Astrocyte of the hippocampus (primary cell): ENCODE results near the gene GGTA1.
"Not testable (repeated sequence)": the region's sequence is repeated elsewhere in the genome, so short reads cannot be mapped to it uniquely, and the experiment has no call there.

Source experiments
- DNase-seq: peaks from one replicate; pipeline ENCODE4 v3.0.0; 2011; ENCODE audit warnings: low read depth, low spot score

GGTA1 gene

GRCh38 chr9:121499427-121500164 lies at the start of gene GGTA1:
Gene GGTA1 (minus strand): TSS chr9:121499844. CDS start chr9:121467922, 31,922 bp downstream.
- peak; percentile 78 for DNase-seq

DNA sequence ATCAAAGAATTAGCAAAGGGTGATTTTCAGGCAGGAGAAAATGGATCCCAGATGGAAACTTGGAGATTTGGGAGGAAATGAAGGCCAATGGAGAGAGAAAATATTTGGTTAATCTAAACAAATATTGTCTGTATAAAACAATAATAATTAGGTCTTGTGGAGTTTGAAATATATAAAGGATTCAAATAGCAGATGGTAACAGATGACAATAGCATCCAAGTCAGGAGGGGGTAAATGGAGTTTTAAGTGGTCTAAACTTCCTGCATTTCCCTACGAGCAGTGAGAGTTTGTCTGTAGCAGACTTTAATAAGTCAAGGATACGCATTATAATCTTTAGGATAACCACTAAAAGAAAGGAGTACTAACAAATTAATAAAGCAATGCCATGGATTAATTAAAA lies 49.0 kb upstream of the GGTA1 start:
- DNase-seq = no peak

DNA sequence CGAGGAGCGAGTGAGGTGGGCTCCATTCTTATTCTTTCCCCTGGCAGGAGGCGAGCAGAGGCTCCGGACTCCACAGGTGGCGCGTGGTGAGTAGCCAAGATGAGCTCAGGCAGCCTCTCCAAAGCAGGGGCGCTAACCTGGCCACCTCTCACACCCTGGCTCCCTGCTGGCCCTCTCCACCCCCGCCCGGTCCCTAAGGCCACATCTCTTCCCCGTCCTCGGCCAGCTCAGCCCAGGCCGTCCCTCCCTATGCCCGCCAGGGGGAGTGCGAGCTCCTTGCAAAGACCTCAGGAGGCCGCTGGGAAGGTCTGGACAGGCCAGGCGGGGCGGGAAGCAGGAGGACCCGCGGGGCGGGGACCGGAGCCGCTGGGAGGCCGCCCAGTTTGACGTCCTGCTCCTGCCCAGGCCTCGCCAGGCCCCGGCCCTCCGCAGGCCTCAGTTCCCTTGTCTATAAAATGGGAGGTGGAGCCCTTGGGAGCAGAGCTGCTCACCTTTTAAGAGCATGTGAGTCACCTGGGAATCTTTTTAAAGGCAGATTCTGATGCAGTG lies 46.3 kb upstream of the GGTA1 start:
- DNase-seq = peak; percentile 97

- DNase-seq = no peak
These were observed 45.7 kb upstream of the GGTA1 start for GRCh38 chr9:121545150-121545874.

- DNase-seq = no peak
These were observed 42.4 kb upstream of the GGTA1 start for GRCh38 chr9:121542025-121542424.

DNA sequence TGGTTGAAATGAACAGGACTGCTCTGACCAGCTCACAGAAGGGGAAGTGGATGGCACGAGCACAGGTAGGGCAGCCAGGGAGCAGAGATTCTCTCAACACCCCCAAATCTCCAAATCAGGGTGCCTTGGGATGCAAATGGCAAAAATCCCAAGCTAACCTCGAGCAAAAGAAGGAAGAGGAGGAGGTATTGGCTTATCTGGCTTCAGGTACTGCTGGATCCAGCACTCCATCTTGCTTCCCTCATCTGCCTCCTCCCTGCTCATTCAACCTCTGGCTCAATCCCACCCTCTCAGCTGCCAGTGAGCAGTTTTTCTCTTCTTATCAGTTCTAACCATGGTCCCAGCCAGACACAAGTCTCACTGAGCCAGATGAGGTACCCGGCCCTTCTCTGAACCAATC lies 41.6 kb upstream of the GGTA1 start:
- DNase-seq = no peak

- no peak for DNase-seq
These were observed 38.6 kb upstream of the GGTA1 start for GRCh38 chr9:121538221-121538620.

DNA sequence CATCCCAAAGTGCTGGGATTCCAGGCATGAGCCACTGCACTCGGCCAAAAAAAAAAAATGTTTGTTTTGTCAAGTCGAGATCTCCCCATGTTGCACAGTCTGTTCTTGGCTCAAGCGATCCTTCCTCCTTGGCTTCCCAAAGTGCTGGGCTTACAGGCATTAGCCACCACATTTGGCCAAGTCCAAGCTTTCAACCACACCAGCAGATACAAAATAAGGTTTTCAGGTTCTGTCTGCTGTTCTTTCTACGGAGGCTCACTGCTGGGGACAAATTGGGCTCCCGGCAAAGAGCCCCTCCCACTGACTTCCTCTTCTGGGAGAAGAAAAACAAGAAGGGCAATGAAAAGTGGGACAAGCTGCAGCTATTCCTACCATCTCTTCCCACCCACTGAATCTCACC lies 37.6 kb upstream of the GGTA1 start:
- DNase-seq = no peak

- DNase-seq = no peak
These were observed 33.2 kb upstream of the GGTA1 start for GRCh38 chr9:121532881-121533280.

- DNase-seq = peak; percentile 89
These were observed 29.8 kb upstream of the GGTA1 start for GRCh38 chr9:121529237-121529987.

DNA sequence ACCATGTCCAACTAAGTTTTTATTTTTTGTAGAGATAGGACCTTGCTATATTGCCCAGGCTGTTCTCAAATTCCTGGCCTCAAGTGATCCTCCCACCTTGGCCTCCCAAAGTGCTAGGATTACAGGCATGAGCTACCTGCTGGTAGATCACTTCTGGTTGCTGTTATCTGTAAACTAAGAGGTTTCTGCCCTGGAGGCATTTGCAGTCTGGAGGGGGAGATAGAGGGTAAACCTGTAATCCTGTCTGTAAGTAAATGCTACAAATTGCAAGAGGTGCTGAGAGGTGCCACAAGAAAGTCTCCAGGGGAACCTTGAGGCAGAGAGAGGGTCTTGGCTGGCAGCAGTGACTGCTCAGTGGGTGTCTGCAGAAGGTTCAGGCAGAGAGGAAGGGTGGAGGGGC lies 29.0 kb upstream of the GGTA1 start:
- DNase-seq = no peak

DNA sequence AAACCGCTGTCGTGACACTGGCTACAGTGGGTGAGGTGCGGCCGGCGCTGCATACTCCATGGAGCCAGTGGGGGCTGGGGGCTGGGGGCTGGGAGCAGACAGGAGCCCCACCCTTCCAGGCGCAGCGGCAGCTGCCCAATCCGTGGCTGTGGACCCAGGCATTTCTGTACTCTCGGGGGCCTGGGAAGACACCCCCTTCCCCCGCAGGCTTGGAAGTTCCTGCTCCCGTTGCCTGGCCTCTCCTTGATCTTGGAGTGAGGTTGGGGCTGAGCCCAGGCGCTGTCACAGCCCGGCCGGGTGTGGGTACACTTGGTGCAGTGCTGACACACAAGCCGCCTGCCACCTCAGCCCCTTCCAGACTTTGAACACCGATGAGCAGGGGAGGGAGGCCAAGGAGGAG lies 27.7 kb upstream of the GGTA1 start:
- DNase-seq = no peak

GRCh38 chr9:121519688-121520087 lies 20.0 kb upstream of the GGTA1 start:
- DNase-seq = not testable (repeated sequence)

GRCh38 chr9:121518634-121519033 lies 19.0 kb upstream of the GGTA1 start:
- DNase-seq = no peak

GRCh38 chr9:121513166-121513565 lies 13.5 kb upstream of the GGTA1 start:
- not testable (repeated sequence) for DNase-seq

- peak; percentile 14 for DNase-seq
These were observed 11.3 kb upstream of the GGTA1 start for GRCh38 chr9:121510766-121511550.

- no peak for DNase-seq
These were observed 9.5 kb upstream of the GGTA1 start for GRCh38 chr9:121509180-121509579.

- no peak for DNase-seq
These were observed 8.8 kb upstream of the GGTA1 start for GRCh38 chr9:121508415-121508814.

- no peak for DNase-seq
These were observed 6.5 kb upstream of the GGTA1 start for GRCh38 chr9:121505903-121506735.

DNA sequence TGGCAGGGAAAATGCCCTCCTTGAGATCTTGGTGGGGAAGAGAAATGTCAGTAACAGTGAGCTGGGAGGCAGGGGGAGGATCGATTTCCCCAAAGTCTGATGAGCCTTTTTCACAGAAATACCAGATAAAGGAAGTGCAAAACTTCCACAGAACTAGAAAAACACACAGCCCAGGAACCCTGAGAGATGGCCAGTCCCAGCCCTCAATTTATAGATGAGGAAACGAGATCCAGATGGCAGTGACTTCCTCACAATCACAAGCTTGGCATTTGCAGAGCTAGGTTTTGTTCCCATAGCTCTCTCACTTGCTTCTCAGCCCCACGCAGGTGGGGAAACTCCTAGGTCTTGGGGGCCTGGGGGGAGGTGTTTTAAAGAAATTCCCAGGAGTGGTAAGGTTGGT lies 3.8 kb upstream of the GGTA1 start:
- DNase-seq = no peak

DNA sequence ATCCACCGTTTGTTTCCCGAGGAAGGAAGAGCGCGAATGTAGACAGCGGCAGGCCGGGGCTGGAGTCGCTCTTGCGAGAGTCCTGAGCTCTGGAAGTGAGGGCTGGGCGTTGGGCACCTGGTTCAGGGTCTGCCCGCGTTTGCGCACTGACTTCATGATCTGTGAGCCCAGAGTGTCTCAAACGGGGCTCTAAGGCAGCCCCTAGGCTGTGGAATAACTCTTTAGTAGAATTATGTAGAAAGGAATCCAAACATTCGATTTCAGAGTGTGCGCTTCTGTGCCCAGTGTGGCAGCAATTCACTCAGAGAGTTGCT lies 478 bp upstream of the GGTA1 start:
- no peak for DNase-seq
